ENCODE measurements around the gene SMAD6. TPM values are rescaled to one million over a fixed set of nuclear protein-coding genes. Genes with fewer than 3 reads are reported as not detected.

The SMAD6 gene
- total and polyA plus RNA-seq, 2 donors (not counting 1 experiment from before 2014, with no cell fraction given), result 0.03 to 0.37 TPM

GRCh38 chr15:66823601-66824000 lies 121.6 kb downstream of the SMAD6 start:
- Mint-ChIP-seq H3K9me3 (ENCODE audit: insufficient read depth) (no peaks in the 10 kb centered on the region), H3K27me3 (no peaks in the 10 kb centered on the region), H3K4me1 (no peaks in the 10 kb centered on the region), H3K4me3 (no peak overlapping the region), H3K27ac (no peak overlapping the region)
- no peak overlapping the region for H2AFZ ChIP-seq (ENCODE audit: insufficient read depth, low read depth, low read length, poor library complexity, severe bottlenecking)
- no peak overlapping the region for H3K4me3 ChIP-seq (ENCODE audit: control extremely low read depth in 1 of 5, extremely low read depth in 1 of 5, insufficient read depth in 1 of 5, low read depth in 2 of 5, low read length in 4 of 5)
- H3K9ac ChIP-seq (ENCODE audit: low read length), result no peak overlapping the region
- intact Hi-C loops (cut with micrococcal nuclease), result no loop called here
- H3K27ac ChIP-seq (ENCODE audit: low read length in 2 of 2), result no peak overlapping the region
- H3K9me3 ChIP-seq (ENCODE audit: control extremely low read depth in 1 of 3, control insufficient read depth in 2 of 3, insufficient read depth in 1 of 3, low read length in 2 of 3), result no peaks in the 10 kb centered on the region
- DNase-seq (no peak), ATAC-seq (ENCODE audit: low read depth) (no peak)
- H3K79me2 ChIP-seq (ENCODE audit: control insufficient read depth, insufficient read depth, low read length), result no peaks in the 10 kb centered on the region
- H3K4me1 ChIP-seq (ENCODE audit: control insufficient read depth in 2 of 2, insufficient read depth in 2 of 2, low read length in 2 of 2), result no peaks in the 10 kb centered on the region
- H3K27me3 ChIP-seq (replicated peaks in 1 of 4; ENCODE audit: control extremely low read depth in 1 of 4, control insufficient read depth in 3 of 4, insufficient read depth in 4 of 4, low read length in 3 of 4), result no peaks in the 10 kb centered on the region
- TF ChIP-seq EZH2 (IDR thresholded peaks at IDR 0.05; ENCODE audit: borderline replicate concordance, insufficient read depth, low read depth, low read length, poor library complexity, severe bottlenecking) (no peak), CTCF (IDR thresholded peaks at IDR 0.05) (no peak)
- CTCF ChIA-PET, result interaction anchor here (0.5 to 3.6 kb wide), 3 partner anchors 14 to 30 kb away, joined by 3 to 17 read pairs (median 4); no protein-coding TSS in a partner anchor
- H3K4me2 ChIP-seq (replicated peaks; ENCODE audit: low read depth, low read length, poor library complexity, severe bottlenecking), result no peak overlapping the region
- WGBS (ENCODE audit: insufficient coverage), result 98% methylated on average over 9 of the region's 9 CpGs
- H4K20me1 ChIP-seq (ENCODE audit: control insufficient read depth, insufficient read depth, low read length, poor library complexity, severe bottlenecking), result no peaks in the 10 kb centered on the region
- POLR2A ChIA-PET, result no interaction called here
- H3K36me3 ChIP-seq (replicated peaks in 1 of 2; ENCODE audit: control extremely low read depth in 1 of 2, control insufficient read depth in 1 of 2, extremely low read depth in 1 of 2, insufficient read depth in 2 of 2, low read length in 1 of 2), result no peaks in the 10 kb centered on the region

- ChIA-PET CTCF (interaction anchor here (1.5 to 3.6 kb wide), 2 partner anchors 9 to 26 kb away, joined by 4 to 17 read pairs; no protein-coding TSS in a partner anchor), POLR2A (no interaction called here)
- no peak overlapping the region for H3K9ac ChIP-seq (ENCODE audit: low read length)
- 98% methylated on average over 3 of the region's 3 CpGs for WGBS (ENCODE audit: insufficient coverage)
- H3K4me3 Mint-ChIP-seq, result no peak overlapping the region
- TF ChIP-seq EZH2 (IDR thresholded peaks at IDR 0.05; ENCODE audit: borderline replicate concordance, insufficient read depth, low read depth, low read length, poor library complexity, severe bottlenecking) (no peak), CTCF (IDR thresholded peaks at IDR 0.05) (no peak)
- H3K79me2 ChIP-seq (ENCODE audit: control insufficient read depth, insufficient read depth, low read length), result no peaks in the 10 kb centered on the region
- no peaks in the 10 kb centered on the region for H3K9me3 Mint-ChIP-seq (ENCODE audit: insufficient read depth)
- H3K4me1 Mint-ChIP-seq, result no peaks in the 10 kb centered on the region
- no peaks in the 10 kb centered on the region for H3K36me3 ChIP-seq (replicated peaks in 1 of 2; ENCODE audit: control extremely low read depth in 1 of 2, control insufficient read depth in 1 of 2, extremely low read depth in 1 of 2, insufficient read depth in 2 of 2, low read length in 1 of 2)
- ATAC-seq (ENCODE audit: low read depth), result no peak
- H3K9me3 ChIP-seq (ENCODE audit: control extremely low read depth in 1 of 3, control insufficient read depth in 2 of 3, insufficient read depth in 1 of 3, low read length in 2 of 3), result no peaks in the 10 kb centered on the region
- DNase-seq, result no peak
- no peak overlapping the region for H3K4me2 ChIP-seq (replicated peaks; ENCODE audit: low read depth, low read length, poor library complexity, severe bottlenecking)
- no peaks in the 10 kb centered on the region for H3K27me3 Mint-ChIP-seq
- H3K27me3 ChIP-seq (replicated peaks in 1 of 4; ENCODE audit: control extremely low read depth in 1 of 4, control insufficient read depth in 3 of 4, insufficient read depth in 4 of 4, low read length in 3 of 4), result no peaks in the 10 kb centered on the region
- H3K4me1 ChIP-seq (ENCODE audit: control insufficient read depth in 2 of 2, insufficient read depth in 2 of 2, low read length in 2 of 2), result no peaks in the 10 kb centered on the region
- no peak overlapping the region for H3K27ac ChIP-seq (ENCODE audit: low read length in 2 of 2)
- H4K20me1 ChIP-seq (ENCODE audit: control insufficient read depth, insufficient read depth, low read length, poor library complexity, severe bottlenecking), result no peaks in the 10 kb centered on the region
- intact Hi-C loops (cut with micrococcal nuclease), result no loop called here
- no peak overlapping the region for H2AFZ ChIP-seq (ENCODE audit: insufficient read depth, low read depth, low read length, poor library complexity, severe bottlenecking)
- no peak overlapping the region for H3K4me3 ChIP-seq (ENCODE audit: control extremely low read depth in 1 of 5, extremely low read depth in 1 of 5, insufficient read depth in 1 of 5, low read depth in 2 of 5, low read length in 4 of 5)
- H3K27ac Mint-ChIP-seq, result no peak overlapping the region
Observed at GRCh38 chr15:66824424-66824823, 122.4 kb downstream of the SMAD6 start.
